BJ (cell line): ENCODE measurements around the gene AFF1. TPM values are rescaled to one million over a fixed set of nuclear protein-coding genes. Genes with fewer than 3 reads are reported as not detected.
A peak's percentile ranks its signal among the peaks of the same experiment; 100 is the strongest.

ENCODE experiments used
- CTCF ChIA-PET: fragments of 350-600 bp; formaldehyde crosslinking; extraction: SDS; loops from one replicate; lab custom pipeline; 2021; ENCODE audit warnings: antibody characterized with exemption, inconsistent platforms; lab: Yijun Ruan, JAX
- POLR2A ChIA-PET: fragments of 300-600 bp; sonication (Branson Sonifier 250); formaldehyde crosslinking; extraction: SDS; loops from one replicate; lab custom pipeline; 2021; ENCODE audit warnings: antibody characterized with exemption; lab: Charles Lee
- DNase-seq: peaks from one replicate; pipeline ENCODE4 v3.0.0-alpha.2; 2011; ENCODE audit warnings: low read depth
- H3K27me3 ChIP-seq: 2 replicates; pipeline ENCODE4 v1.6.0; 2011; ENCODE audit warnings: low read length; ENCODE audit not compliant: control insufficient read depth, insufficient read depth
- H3K36me3 ChIP-seq: 2 replicates; pipeline ENCODE4 v1.5.1; 2011; ENCODE audit warnings: low read length; ENCODE audit not compliant: control insufficient read depth, insufficient read depth
- H3K4me3 ChIP-seq: 2 replicates; pipeline ENCODE4 v1.5.1; 2011; ENCODE audit warnings: low read depth, mild to moderate bottlenecking, control low read depth, low read length
- polyA plus RNA-seq: library from polyadenylated mRNA; depleted of rRNA; stranded (reverse); fragments of >200 nt; gene quantifications from 2 replicates; pipeline ENCODE4 v1.2.3, GENCODE V29; 2011
- TF ChIP-seq, protein P1 (sequence below): IDR thresholded peaks from 2 replicates; pipeline ENCODE4 v1.5.1; 2011; ENCODE audit warnings: low read depth, mild to moderate bottlenecking, control low read depth, inconsistent platforms, low read length, moderate library complexity; ENCODE audit not compliant: insufficient read depth

AFF1 gene
- polyA plus RNA-seq, 1 experiment: 11.0 TPM

DNA sequence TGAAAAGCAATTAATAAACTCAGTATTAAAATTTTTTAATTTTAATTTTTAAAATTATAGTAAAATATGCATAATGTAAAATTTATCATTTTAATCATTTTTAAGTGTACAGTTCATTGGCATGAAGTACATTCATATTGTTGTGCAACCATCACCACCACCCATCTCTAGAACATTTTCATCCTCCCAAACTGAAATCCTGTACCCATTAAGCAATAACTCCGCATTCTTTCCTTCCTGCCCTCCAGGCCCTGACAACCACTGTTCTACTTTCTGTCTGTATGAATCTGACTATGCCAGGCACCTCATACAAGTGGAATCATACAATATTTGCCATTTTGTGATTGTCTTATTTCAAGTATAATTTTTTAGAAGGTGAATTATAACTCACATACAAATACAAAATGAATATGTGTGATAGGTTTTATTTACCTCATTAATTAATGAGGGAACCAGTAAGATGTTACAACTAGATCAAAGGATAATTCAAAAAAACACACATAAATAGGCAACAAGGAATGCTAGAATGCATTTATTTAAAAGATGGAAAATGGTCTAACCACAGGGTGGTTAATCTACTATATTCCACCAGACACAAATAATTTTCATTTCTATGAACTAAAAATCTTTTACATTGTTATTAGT lies 13.1 kb upstream of the AFF1 start:
- Histone ChIP-seq H3K4me3 (no peak overlapping the region), H3K36me3 (no peaks in the 10 kb centered on the region), H3K27me3 (no peaks in the 10 kb centered on the region)
- TF ChIP-seq, protein P1, sequence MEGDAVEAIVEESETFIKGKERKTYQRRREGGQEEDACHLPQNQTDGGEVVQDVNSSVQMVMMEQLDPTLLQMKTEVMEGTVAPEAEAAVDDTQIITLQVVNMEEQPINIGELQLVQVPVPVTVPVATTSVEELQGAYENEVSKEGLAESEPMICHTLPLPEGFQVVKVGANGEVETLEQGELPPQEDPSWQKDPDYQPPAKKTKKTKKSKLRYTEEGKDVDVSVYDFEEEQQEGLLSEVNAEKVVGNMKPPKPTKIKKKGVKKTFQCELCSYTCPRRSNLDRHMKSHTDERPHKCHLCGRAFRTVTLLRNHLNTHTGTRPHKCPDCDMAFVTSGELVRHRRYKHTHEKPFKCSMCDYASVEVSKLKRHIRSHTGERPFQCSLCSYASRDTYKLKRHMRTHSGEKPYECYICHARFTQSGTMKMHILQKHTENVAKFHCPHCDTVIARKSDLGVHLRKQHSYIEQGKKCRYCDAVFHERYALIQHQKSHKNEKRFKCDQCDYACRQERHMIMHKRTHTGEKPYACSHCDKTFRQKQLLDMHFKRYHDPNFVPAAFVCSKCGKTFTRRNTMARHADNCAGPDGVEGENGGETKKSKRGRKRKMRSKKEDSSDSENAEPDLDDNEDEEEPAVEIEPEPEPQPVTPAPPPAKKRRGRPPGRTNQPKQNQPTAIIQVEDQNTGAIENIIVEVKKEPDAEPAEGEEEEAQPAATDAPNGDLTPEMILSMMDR: no peak
- CTCF ChIA-PET: interaction anchor here (0.6 to 4.8 kb wide), 42 partner anchors 8 to 1466 kb away, joined by 3 to 52 read pairs (median 5); partner anchors contain the start of genes AFF1 and KLHL8
- no peak for DNase-seq
- POLR2A ChIA-PET: no interaction called here

DNA sequence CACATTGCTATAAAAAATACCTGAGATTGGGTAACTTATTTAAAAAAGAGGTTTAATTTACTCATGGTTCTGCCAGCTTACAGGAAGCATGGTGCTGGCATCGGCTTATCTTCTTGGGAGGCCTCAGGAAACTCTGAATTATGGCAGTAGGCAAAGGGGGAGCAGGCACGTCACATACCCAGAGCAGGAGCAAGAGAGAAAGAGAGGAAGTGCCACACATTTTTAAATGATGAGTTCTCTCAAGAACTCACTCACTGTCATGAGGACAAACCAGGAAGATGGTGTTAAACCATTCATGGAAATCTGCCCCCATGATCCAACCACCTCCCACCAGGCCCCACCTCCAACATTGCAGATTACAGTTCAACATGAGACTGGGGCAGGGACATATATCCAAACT lies 10.0 kb upstream of the AFF1 start:
- TF ChIP-seq, protein P1: no peak
- no peak for DNase-seq
- Histone ChIP-seq H3K36me3 (no peaks in the 10 kb centered on the region), H3K4me3 (no peak overlapping the region), H3K27me3 (no peaks in the 10 kb centered on the region)
- ChIA-PET POLR2A (no interaction called here), CTCF (interaction anchor here (1.0 to 3.6 kb wide), 2 partner anchors 167 to 183 kb away, joined by 3 to 52 read pairs; no protein-coding TSS in a partner anchor)

DNA sequence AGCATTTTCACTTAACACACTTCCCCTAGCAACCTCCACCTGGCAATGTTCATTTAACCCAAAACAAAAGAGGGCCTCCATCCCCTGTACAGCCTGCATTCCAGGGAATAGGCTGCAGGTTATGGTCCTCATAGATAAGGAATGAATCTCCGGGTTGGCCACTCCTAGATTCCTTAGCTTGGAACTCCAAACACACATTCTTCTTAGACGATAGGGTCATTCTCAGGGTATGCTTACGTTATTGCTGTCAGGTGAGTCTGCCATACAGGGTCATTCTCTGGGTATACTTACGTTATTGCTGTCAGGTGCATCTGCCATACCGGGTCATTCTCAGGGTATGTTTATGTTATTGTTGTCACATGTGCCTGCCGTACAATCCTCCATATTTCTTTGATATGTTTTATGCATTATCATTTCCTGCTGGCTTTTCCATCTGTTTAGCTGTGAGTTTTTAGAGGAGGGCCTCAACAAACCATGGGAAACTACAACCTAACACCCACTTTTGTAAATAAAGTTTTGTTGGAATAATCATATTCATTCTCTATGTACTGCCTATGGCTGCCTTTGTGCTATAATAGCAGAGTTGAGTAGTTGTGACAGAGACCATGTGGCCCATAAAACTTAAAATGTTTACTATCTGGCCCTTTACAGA lies 8.2 kb upstream of the AFF1 start:
- Histone ChIP-seq H3K4me3 (no peak overlapping the region), H3K27me3 (no peaks in the 10 kb centered on the region), H3K36me3 (no peaks in the 10 kb centered on the region)
- POLR2A ChIA-PET: no interaction called here
- TF ChIP-seq, protein P1: no peak
- CTCF ChIA-PET: no interaction called here
- no peak for DNase-seq

DNA sequence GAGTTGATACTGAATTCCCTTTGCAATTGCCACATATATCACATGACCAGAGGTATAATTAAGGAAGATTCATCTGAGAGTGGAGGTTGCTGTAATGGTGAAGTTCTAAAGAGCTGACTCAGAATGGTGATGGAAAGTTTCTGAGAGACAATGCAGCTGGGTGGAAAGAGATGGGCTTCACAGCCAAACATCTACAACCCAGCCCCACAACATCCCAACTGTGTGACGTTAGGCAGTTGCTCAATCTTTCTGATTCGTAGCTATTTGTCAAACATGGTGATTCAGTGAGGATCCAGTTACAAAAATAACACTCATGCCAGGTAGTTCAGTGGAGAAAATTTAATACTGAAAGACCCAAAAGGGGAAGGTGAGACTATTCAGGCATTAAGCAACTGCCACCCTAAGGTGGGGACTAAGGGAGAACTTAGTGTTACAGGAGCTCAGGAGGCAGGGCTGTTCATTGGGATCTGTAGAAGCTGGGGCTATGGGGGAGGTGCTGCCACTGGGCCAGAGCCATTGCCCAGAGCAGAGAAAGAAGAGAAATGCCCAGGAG lies 6.9 kb upstream of the AFF1 start:
- POLR2A ChIA-PET: no interaction called here
- CTCF ChIA-PET: interaction anchor here (0.9 to 1.7 kb wide), 4 partner anchors 33 to 192 kb away, joined by 3 to 4 read pairs (median 3); no protein-coding TSS in a partner anchor
- peak; percentile 90 for DNase-seq
- Histone ChIP-seq H3K4me3 (no peak overlapping the region), H3K27me3 (no peaks in the 10 kb centered on the region), H3K36me3 (no peaks in the 10 kb centered on the region)
- TF ChIP-seq, protein P1: no peak
